Ovary (tissue), 9 donors: ENCODE measurements around the gene MLXIPL. TPM values are rescaled to one million over a fixed set of nuclear protein-coding genes. Genes with fewer than 3 reads are reported as not detected.
"Not testable (repeated sequence)": the region's sequence is repeated elsewhere in the genome, so short reads cannot be mapped to it uniquely, and the experiment has no call there.

Experiments
- DNase-seq, 5 donors: peaks; one replicate each; pipeline ENCODE4 v3.0.0-alpha.2; 2019 to 2020
- H3K27ac ChIP-seq, 2 donors: fragments of 200-600 bp; one replicate each; pipeline versions ENCODE4 v1.5.1 to v1.8.0; 2019 to 2022
- H3K27me3 ChIP-seq: fragments of 200-600 bp; one replicate; pipeline ENCODE4 v1.8.0; 2022
- H3K36me3 ChIP-seq: fragments of 200-600 bp; sonication (generic); one replicate; pipeline ENCODE4 v1.5.1; 2019
- H3K4me1 ChIP-seq: one replicate; pipeline ENCODE4 v1.8.1; 2013; ENCODE audit warnings: mild to moderate bottlenecking, moderate library complexity; ENCODE audit not compliant: insufficient read depth
- H3K4me3 ChIP-seq: fragments of 200-600 bp; sonication (generic); one replicate; pipeline ENCODE4 v1.5.1; 2017
- H3K9me3 ChIP-seq, 2 donors: fragments of 200-600 bp in 1 of 2; sonication (generic) in 1 of 2; one replicate each; pipeline versions ENCODE4 v1.5.1 to v1.8.1; 2013 to 2019; ENCODE audit warnings: mild to moderate bottlenecking in 1 of 2, moderate library complexity in 1 of 2
- CTCF ChIP-seq, 3 donors: fragments of 450-650 bp in 2 of 3; fragments of 200-600 bp in 1 of 3; IDR thresholded peaks; one replicate each; pipeline versions ENCODE4 v1.5.1 to v1.8.0; 2016 to 2022; ENCODE audit warnings: antibody characterized with exemption in 3 of 3, mild to moderate bottlenecking in 1 of 3
- EP300 ChIP-seq: sonication (generic); formaldehyde crosslinking; IDR thresholded peaks from one replicate; pipeline ENCODE4 v1.6.1; 2017; ENCODE audit warnings: antibody characterized with exemption
- POLR2A ChIP-seq: fragments of 450-650 bp; IDR thresholded peaks from one replicate; pipeline ENCODE4 v1.6.1; 2017; ENCODE audit warnings: antibody characterized with exemption, mild to moderate bottlenecking, moderate library complexity
- WGBS, 3 donors: extraction: QIAGEN DNeasy Blood & Tissue Kit in 1 of 3; methylation state at CpG; one replicate each; pipeline versions ENCODE4 v1.1.5 to v1.1.7; 2013 to 2017; 5-methylcytosine and 5-hydroxymethylcytosine counted together
- intact Hi-C, 4 donors: fragments of 100-400 bp; cut with DNase I; formaldehyde crosslinking; loops; one replicate each; pipeline versions ENCODE4 v1.11.0 to v1.15.1; 2022 to 2023
- polyA plus RNA-seq, 2 donors: library from polyadenylated mRNA; stranded (reverse); fragments of 200-250 nt in 1 of 2; fragments of 350-450 nt in 1 of 2; fragmentation: Illumina TruSeq in 1 of 2; extraction: RNeasy Lipid Tissue Mini Kit (QIAGEN cat#74804) in 1 of 2; gene quantifications; one replicate each; pipeline ENCODE4 v1.2.3, GENCODE V29; 2013 to 2014
- total RNA-seq, 7 donors: library from RNA; depleted of rRNA in 2 of 7; stranded (reverse); fragments of >200 nt in 2 of 7; fragmentation: NEBNext Ultra II Directional in 3 of 7; extraction: Animal tissue kit (Norgen Biotek cat#: 25700) in 3 of 7; gene quantifications; one replicate each; pipeline versions ENCODE4 v1.1.0 to v1.2.4, GENCODE V29; 2016 to 2023
- donor health status: DM: no; HTN: no; CAD: no; lungs with moderate emphysema.
- donor health status: DM: no; HTN: no; CAD: no.
- donor health status: Bipolar disorder and iron deficiency.
- donor health status: DM: yes; HTN: yes; CAD: no.
- donor health status: DM: no; HTN: no; CAD: no.
- donor health status: DM: yes; HTN: yes; CAD: no.

MLXIPL gene
- total and polyA plus RNA-seq, 9 donors: 0.27 to 49.6 (median 4.5) TPM

- H3K9me3 ChIP-seq: no peaks in the 10 kb centered on the region
- intact Hi-C loops: no loop called here
- TF ChIP-seq POLR2A: no peak
- no peak for TF ChIP-seq EP300
- TF ChIP-seq CTCF (IDR thresholded peaks at IDR 0.05): no peak
- no peak overlapping the region for H3K27ac ChIP-seq
- WGBS, 3 donors: 50 to 55% (median 53%) methylated on average over 14 of the region's 14 CpGs
- H3K4me3 ChIP-seq: no peak overlapping the region
- H3K27me3 ChIP-seq: no peaks in the 10 kb centered on the region
- no peak for DNase-seq
- H3K4me1 ChIP-seq: no peaks in the 10 kb centered on the region
- no peaks in the 10 kb centered on the region for H3K36me3 ChIP-seq
Observed at GRCh38 chr7:73613954-73614735, 10.2 kb downstream of the MLXIPL start.

GRCh38 chr7:73612598-73613269, 11.6 kb downstream of the MLXIPL start:
- no peaks in the 10 kb centered on the region for H3K27me3 ChIP-seq
- H3K36me3 ChIP-seq: no peaks in the 10 kb centered on the region
- no peak overlapping the region for H3K4me3 ChIP-seq
- H3K4me1 ChIP-seq: no peaks in the 10 kb centered on the region
- TF ChIP-seq CTCF (IDR thresholded peaks at IDR 0.05) (no peak), POLR2A (no peak), EP300 (no peak)
- H3K9me3 ChIP-seq: no peaks in the 10 kb centered on the region
- WGBS, 3 donors: 5 to 8% (median 6%) methylated on average over 11 of the region's 11 CpGs
- H3K27ac ChIP-seq: no peak overlapping the region
- intact Hi-C loops: no loop called here
- DNase-seq: no peak

GRCh38 chr7:73611017-73611555, 13.2 kb downstream of the MLXIPL start:
- H3K27ac ChIP-seq: no peak overlapping the region
- no peaks in the 10 kb centered on the region for H3K36me3 ChIP-seq
- intact Hi-C loops: no loop called here
- H3K27me3 ChIP-seq: no peaks in the 10 kb centered on the region
- DNase-seq: no peak
- H3K4me1 ChIP-seq: no peaks in the 10 kb centered on the region
- no peaks in the 10 kb centered on the region for H3K9me3 ChIP-seq
- WGBS, 3 donors: 69 to 72% (median 71%) methylated on average over 11 of the region's 11 CpGs
- no peak overlapping the region for H3K4me3 ChIP-seq
- no peak for TF ChIP-seq POLR2A
- TF ChIP-seq EP300: no peak
- TF ChIP-seq CTCF (IDR thresholded peaks at IDR 0.05): no peak

GRCh38 chr7:73610105-73610504, 14.2 kb downstream of the MLXIPL start:
- intact Hi-C loops: no loop called here
- no peaks in the 10 kb centered on the region for H3K36me3 ChIP-seq
- DNase-seq: no peak
- H3K4me3 ChIP-seq: no peak overlapping the region
- H3K4me1 ChIP-seq: no peaks in the 10 kb centered on the region
- TF ChIP-seq CTCF (IDR thresholded peaks at IDR 0.05) (no peak), EP300 (no peak), POLR2A (no peak)
- no peaks in the 10 kb centered on the region for H3K27me3 ChIP-seq
- H3K9me3 ChIP-seq: no peaks in the 10 kb centered on the region
- H3K27ac ChIP-seq: no peak overlapping the region
- WGBS, 3 donors: 75 to 80% (median 77%) methylated on average over 4 of the region's 4 CpGs

- not testable (repeated sequence) for H3K36me3 ChIP-seq, H3K4me3 ChIP-seq, H3K27me3 ChIP-seq, H3K9me3 ChIP-seq, DNase-seq, H3K27ac ChIP-seq, H3K4me1 ChIP-seq
- 57 to 66% (median 61%) methylated on average over 5 of the region's 5 CpGs for WGBS, 3 donors
- intact Hi-C loops: loop anchor here in 3 of 4 donors (1.0 to 10.0 kb wide), 5 partner anchors 57 to 250 kb away; partner anchors contain the start of gene VPS37D (in 2 of the 3)
Observed at GRCh38 chr7:73607692-73607983, 16.7 kb downstream of the MLXIPL start.
